AG10803 (cell line): ENCODE data around the gene UQCC5.
A peak's percentile ranks its signal among the peaks of the same experiment; 100 is the strongest.

Source experiments
- DNase-seq: peaks from one replicate; pipeline ENCODE4 v3.0.0; 2010; ENCODE audit warnings: low read depth
- H3K4me3 ChIP-seq: 2 replicates; pipeline ENCODE4 v1.5.1; 2011; ENCODE audit warnings: mild to moderate bottlenecking, low read length, control low read depth
- TF ChIP-seq, protein P1 (sequence below): conservative IDR thresholded peaks from 2 replicates; pipeline ENCODE4 v1.5.1; 2011; ENCODE audit warnings: mild to moderate bottlenecking, low read length, control low read depth, inconsistent platforms

Gene UQCC5

DNA sequence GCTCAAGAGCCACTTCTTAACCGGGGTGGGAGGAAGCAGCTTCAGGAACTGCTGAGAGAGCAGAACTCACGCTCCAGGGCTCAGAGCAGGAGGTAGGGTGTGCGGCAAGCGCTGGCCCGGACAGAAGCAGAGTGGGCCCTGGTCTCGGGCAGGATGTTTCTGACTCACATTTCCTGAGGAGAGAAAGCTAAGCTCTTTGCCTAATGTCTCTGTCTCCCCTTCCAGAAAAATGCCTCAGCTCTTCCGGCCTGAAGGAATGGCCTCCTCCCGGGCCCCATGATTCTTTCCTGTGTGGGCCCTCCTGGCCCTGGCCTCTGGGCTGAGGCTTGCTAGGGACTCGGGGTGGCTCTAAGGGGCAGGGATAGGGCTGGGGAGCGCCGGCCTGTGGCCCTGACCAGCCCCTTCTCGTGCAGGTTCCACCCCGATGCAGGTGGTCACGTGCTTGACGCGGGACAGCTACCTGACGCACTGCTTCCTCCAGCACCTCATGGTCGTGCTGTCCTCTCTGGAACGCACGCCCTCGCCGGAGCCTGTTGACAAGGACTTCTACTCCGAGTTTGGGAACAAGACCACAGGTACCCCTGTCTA lies 45.4 kb upstream of the UQCC5 start:
- no peak for DNase-seq
- no peak overlapping the region for H3K4me3 ChIP-seq
- TF ChIP-seq, protein P1, sequence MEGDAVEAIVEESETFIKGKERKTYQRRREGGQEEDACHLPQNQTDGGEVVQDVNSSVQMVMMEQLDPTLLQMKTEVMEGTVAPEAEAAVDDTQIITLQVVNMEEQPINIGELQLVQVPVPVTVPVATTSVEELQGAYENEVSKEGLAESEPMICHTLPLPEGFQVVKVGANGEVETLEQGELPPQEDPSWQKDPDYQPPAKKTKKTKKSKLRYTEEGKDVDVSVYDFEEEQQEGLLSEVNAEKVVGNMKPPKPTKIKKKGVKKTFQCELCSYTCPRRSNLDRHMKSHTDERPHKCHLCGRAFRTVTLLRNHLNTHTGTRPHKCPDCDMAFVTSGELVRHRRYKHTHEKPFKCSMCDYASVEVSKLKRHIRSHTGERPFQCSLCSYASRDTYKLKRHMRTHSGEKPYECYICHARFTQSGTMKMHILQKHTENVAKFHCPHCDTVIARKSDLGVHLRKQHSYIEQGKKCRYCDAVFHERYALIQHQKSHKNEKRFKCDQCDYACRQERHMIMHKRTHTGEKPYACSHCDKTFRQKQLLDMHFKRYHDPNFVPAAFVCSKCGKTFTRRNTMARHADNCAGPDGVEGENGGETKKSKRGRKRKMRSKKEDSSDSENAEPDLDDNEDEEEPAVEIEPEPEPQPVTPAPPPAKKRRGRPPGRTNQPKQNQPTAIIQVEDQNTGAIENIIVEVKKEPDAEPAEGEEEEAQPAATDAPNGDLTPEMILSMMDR, result no peak

- H3K4me3 ChIP-seq, result no peak overlapping the region
- TF ChIP-seq, protein P1, result no peak
- no peak for DNase-seq
Measured at GRCh38 chr3:52492059-52492458, 44.3 kb upstream of the UQCC5 start.

DNA sequence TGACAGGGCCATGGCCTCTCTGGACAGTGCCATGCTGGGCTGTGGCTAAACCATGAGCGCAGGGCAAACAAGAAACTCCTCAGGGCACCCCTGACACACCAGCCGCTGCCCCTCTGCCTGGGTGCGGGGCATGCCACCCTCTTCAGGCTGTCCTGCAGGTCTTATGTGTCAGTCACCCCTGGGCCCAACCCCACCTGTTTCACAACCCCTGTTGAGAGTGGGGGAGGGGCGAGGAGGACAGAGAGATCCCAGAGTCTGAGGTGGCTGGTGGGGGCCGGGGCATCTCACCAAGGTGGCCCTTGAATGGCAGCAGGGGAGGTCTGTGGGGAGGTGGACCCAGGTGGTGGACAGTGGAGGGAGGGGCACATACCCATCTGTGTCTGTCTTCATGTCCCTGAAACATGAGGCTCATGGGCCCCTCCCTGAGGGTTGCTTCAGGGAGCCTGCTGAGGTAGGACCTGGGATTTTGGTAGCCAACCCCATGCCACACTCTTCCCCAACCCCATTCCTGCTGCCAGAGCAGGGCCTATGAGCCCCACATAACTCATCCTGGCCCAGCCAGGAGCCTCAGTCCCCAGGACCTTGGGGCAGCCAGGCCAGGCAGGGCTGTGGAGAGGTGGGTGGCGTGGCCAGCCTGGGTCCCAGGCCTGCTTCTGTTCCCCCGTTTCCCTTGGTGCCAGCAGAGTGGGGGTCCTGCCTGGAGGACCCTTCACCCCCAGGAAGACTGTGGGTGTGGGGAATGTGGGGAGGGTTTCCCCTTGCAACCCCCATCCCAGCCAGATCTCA lies 43.0 kb upstream of the UQCC5 start:
- TF ChIP-seq, protein P1, result no peak
- no peak overlapping the region for H3K4me3 ChIP-seq
- DNase-seq, result no peak

DNA sequence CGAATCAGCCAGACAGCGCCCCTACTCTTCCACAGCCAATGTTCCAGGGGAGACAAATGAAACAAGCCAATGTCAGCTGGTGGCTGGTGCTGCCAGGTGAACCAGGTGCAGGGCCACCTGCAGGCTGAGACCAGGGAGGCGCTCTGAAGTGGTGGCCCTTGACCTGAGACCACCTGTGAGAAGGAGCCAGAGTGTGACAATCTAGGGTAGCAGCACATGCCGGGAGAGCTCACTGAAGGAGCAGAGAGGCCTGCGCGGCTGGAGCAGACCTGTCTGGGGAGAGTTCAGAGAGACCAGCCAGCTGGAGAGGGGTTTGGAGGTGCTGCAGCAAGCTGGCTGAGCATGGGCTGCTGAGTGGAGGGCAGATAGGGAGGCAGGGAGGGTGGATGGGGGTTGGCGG lies 42.0 kb upstream of the UQCC5 start:
- TF ChIP-seq, protein P1, result no peak
- no peak for DNase-seq

DNA sequence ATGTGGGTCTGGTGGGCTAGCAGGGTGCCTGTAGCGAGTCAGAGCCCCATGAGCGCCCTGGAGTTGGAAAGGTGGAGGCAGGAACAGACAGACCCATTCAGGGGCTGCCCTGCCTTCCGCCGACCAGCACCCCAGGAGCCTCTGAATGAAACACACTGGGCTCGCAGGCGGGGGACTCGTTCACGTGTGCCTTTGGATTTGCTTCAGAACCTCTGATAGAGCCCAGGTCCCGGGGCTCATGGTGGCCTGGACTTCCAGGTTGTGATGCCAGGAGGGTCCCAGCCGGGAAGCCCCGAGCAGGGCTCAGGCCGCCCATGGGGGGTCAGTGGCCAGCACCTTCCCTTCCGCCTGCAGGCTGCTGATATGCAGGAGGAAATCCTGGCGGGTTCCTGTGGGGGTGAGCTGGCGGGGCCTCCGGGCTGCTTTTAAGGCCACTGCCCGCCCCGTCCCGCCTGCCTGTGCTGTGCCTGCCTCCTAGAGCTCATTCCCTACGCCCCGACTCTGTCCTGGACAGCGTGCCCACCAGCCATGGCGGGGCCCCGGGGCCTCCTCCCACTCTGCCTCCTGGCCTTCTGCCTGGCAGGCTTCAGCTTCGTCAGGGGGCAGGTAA lies 41.4 kb upstream of the UQCC5 start, which contains the start of gene STAB1:
STAB1 (plus strand) TSS at position 453 of the 610 bp plus-strand sequence; CDS start at position 529, 76 bp downstream.
- no peak for DNase-seq
- TF ChIP-seq, protein P1, result no peak
- H3K4me3 ChIP-seq, result no peak within 1 kb of the TSS

More for the DNA sequence above, 42.0 kb upstream of the UQCC5 start:
- H3K4me3 ChIP-seq, result no peak overlapping the region

GRCh38 chr3:52495777-52496602 lies 40.4 kb upstream of the UQCC5 start:
- H3K4me3 ChIP-seq, result no peak overlapping the region
- peak; percentile 62 for DNase-seq
- TF ChIP-seq, protein P1, result no peak
